Prostate gland (tissue), 2 donors: ENCODE measurements around the gene SLC39A1. TPM values are rescaled to one million over a fixed set of nuclear protein-coding genes. Genes with fewer than 3 reads are reported as not detected.

Source experiments
- DNase-seq: peaks from one replicate; pipeline ENCODE4 v3.0.0-alpha.2; 2019; ENCODE audit warnings: low spot score
- H3K27ac ChIP-seq, 2 donors: fragments of 200-600 bp; sonication (generic); 2 replicates each; pipeline ENCODE4 v1.5.1; 2017 to 2019
- H3K27me3 ChIP-seq: fragments of 200-600 bp; sonication (generic); replicated peaks from 2 replicates; pipeline ENCODE4 v1.5.1; 2019; ENCODE audit not compliant: insufficient read depth
- H3K36me3 ChIP-seq, 2 donors: fragments of 200-600 bp; sonication (generic); 1 replicate in 1 of 2; 2 replicates in 1 of 2; pipeline versions ENCODE4 v1.5.1 to v1.8.1; 2017 to 2019
- H3K4me1 ChIP-seq: fragments of 200-600 bp; sonication (generic); replicated peaks from 2 replicates; pipeline ENCODE4 v1.5.1; 2019
- H3K4me3 ChIP-seq, 2 donors: fragments of 200-600 bp; sonication (generic); 2 replicates each; pipeline ENCODE4 v1.5.1; 2017 to 2019
- H3K9me3 ChIP-seq: fragments of 200-600 bp; sonication (generic); 2 replicates; pipeline ENCODE4 v1.5.1; 2017
- CTCF ChIP-seq, 4 experiments: fragments of 200-600 bp in 2 of 4; fragments of 450-650 bp in 2 of 4; sonication (generic) in 2 of 4; IDR thresholded peaks; 1 replicate in 3 of 4; 2 replicates in 1 of 4; pipeline ENCODE4 v1.5.1; 2016 to 2019; ENCODE audit warnings: antibody characterized with exemption in 4 of 4, mild to moderate bottlenecking in 2 of 4, moderate library complexity in 2 of 4
- POLR2A ChIP-seq: fragments of 450-650 bp; IDR thresholded peaks from one replicate; pipeline ENCODE4 v1.6.1; 2016; ENCODE audit warnings: antibody characterized with exemption, mild to moderate bottlenecking
- POLR2AphosphoS5 ChIP-seq: sonication (generic); formaldehyde crosslinking; IDR thresholded peaks from one replicate; pipeline ENCODE4 v1.6.1; 2017; ENCODE audit warnings: antibody characterized with exemption
- WGBS: methylation state at CpG from one replicate; pipeline ENCODE4 v1.1.5; 2018; 5-methylcytosine and 5-hydroxymethylcytosine counted together
- intact Hi-C: fragments of 100-400 bp; cut with DNase I; formaldehyde crosslinking; loops from one replicate; pipeline ENCODE4 v1.14.2; 2022
- total RNA-seq, 2 donors: library from RNA; depleted of rRNA; stranded (reverse); fragments of >200 nt; gene quantifications; one replicate each; pipeline ENCODE4 v1.1.0, GENCODE V29; 2016

Gene SLC39A1
- total RNA-seq, 2 donors from 2014 or later, result 88.6 to 122 TPM

- 98% methylated on average over 9 of the region's 9 CpGs for WGBS
- no peak overlapping the region for H3K27ac ChIP-seq
- no peaks in the 10 kb centered on the region for H3K27me3 ChIP-seq
- TF ChIP-seq POLR2AphosphoS5 (no peak), POLR2A (no peak)
- no peak for DNase-seq
- no peaks in the 10 kb centered on the region for H3K4me1 ChIP-seq
- intact Hi-C loops, result no loop called here
- H3K9me3 ChIP-seq, result no peaks in the 10 kb centered on the region
- H3K4me3 ChIP-seq, result no peak overlapping the region
- H3K36me3 ChIP-seq, result peaks cover 14 to 40% of the 10 kb centered on the region in 2 donors
Measured at GRCh38 chr1:153934746-153935145, 28.6 kb downstream of the SLC39A1 start.

DNA sequence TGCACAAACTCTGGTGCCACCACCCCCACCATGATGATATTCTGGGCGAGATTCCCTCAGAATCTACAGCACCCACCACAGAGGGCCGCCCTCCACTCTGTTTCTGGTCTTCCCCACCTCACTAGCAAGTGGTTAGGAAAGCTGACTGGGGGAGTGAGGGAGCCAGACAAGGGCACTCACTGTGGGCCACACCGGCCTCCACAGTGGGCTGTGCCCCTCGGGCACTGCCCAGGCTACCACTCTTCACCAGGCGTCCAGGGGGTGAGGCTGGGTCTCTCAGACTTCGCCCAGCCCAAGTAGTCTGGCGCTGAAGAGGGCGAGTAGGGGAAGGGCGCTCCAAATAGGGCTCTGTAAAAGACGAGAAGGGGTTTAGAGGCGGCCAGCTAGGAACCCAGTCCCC is 29.4 kb downstream of the SLC39A1 start:
- 94% methylated on average over 11 of the region's 11 CpGs for WGBS
- Histone ChIP-seq H3K4me3 (no peak overlapping the region), H3K27me3 (no peaks in the 10 kb centered on the region), H3K9me3 (no peaks in the 10 kb centered on the region), H3K36me3 (peaks cover 14 to 40% of the 10 kb centered on the region in 2 donors), H3K4me1 (no peaks in the 10 kb centered on the region), H3K27ac (no peak overlapping the region)
- DNase-seq, result no peak
- intact Hi-C loops, result no loop called here
- TF ChIP-seq POLR2A, result no peak
- no peak for TF ChIP-seq CTCF (IDR thresholded peaks at IDR 0.05)
- TF ChIP-seq POLR2AphosphoS5, result no peak

DNA sequence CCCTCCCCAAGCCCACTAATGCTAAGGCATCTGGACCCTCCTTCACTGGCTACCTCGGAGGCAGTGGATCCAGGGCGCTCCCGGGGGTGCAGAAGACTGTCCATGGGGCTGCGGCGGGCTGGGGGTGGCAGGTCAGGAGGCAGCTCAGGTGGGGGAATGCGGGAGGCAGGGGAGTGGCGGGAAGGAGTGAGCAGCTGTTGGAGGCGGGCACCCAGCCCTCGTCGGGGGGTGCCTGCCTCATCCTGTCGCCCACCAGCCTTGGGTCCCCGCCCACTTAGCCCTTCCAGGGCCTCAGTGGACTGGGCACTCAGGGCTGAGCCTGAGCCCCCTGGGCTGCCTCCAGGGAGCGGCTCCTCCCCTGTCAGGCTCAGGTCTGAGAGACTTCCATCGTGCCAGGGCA is 29.9 kb downstream of the SLC39A1 start:
- H3K4me1 ChIP-seq, result no peaks in the 10 kb centered on the region
- intact Hi-C loops, result no loop called here
- no peak overlapping the region for H3K4me3 ChIP-seq
- H3K27me3 ChIP-seq, result no peaks in the 10 kb centered on the region
- no peak overlapping the region for H3K27ac ChIP-seq
- DNase-seq, result no peak
- TF ChIP-seq CTCF (IDR thresholded peaks at IDR 0.05), result no peak
- no peak for TF ChIP-seq POLR2A
- TF ChIP-seq POLR2AphosphoS5, result no peak
- WGBS, result 93% methylated on average over 14 of the region's 14 CpGs
- H3K36me3 ChIP-seq, result peaks cover 14 to 40% of the 10 kb centered on the region in 2 donors
- H3K9me3 ChIP-seq, result no peaks in the 10 kb centered on the region

DNA sequence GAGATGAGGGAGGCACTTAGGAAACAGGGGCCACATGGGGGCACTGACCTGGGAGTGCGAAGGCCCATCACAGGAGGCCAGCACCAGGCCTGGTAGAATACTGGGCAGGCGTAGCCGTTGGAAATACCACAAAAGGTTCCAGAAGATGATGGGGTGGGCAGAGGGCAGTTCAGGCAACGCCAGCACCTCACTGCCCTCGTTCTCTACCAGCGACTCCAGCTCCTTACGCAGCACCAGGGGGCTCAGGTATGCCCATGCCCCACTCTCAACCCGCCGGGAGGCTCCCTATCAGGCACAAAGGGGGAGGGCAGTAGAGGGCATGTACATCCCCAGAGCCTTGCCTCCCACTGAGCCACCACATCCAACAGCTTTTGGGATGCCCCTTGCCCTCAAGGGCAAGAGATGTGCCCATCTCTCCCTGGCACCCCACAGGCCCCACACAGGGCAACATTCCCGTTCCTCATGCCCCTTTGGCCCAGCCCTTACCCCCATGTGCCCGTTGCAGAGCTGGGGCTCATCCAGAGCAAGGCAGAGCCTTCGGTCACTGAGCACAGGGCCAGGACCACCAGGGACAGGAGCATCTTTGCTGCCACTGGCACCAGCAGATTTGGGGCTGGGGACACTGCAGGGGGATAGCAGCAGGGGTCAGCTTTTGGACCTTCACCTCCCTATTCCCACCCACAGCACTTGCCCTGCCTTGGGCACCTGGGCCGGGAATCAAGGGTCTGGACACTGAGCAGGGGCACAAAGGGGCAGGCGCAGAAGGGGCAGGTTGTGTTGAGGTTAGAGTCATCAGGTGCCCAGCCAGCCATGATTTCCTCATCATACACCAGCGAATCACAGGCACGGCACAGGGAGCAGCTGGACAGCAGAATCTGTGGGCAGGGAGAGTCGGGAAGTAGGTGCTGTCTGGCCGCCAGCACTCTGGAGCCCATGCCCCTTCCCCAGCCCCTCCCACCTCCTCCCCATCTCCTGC is 30.9 kb downstream of the SLC39A1 start:
- Histone ChIP-seq H3K27ac (no peak overlapping the region), H3K27me3 (no peaks in the 10 kb centered on the region), H3K4me1 (no peaks in the 10 kb centered on the region), H3K36me3 (peaks cover 14 to 34% of the 10 kb centered on the region in 2 donors), H3K4me3 (no peak overlapping the region), H3K9me3 (no peaks in the 10 kb centered on the region)
- TF ChIP-seq CTCF (IDR thresholded peaks at IDR 0.05) (no peak), POLR2AphosphoS5 (no peak), POLR2A (no peak)
- DNase-seq, result no peak
- intact Hi-C loops, result no loop called here
- 90% methylated on average over 18 of the region's 18 CpGs for WGBS

- Histone ChIP-seq H3K4me3 (no peak overlapping the region), H3K27ac (no peak overlapping the region), H3K4me1 (no peaks in the 10 kb centered on the region), H3K27me3 (no peaks in the 10 kb centered on the region), H3K9me3 (no peaks in the 10 kb centered on the region), H3K36me3 (peaks cover 11 to 19% of the 10 kb centered on the region in 2 donors)
- WGBS, result 81% methylated on average over 14 of the region's 14 CpGs
- no peak for TF ChIP-seq CTCF (IDR thresholded peaks at IDR 0.05)
- no peak for TF ChIP-seq POLR2AphosphoS5
- TF ChIP-seq POLR2A, result no peak
- intact Hi-C loops, result no loop called here
- no peak for DNase-seq
Measured at GRCh38 chr1:153929981-153930948, 33.1 kb downstream of the SLC39A1 start.
